Measurements from ENCODE around the gene C1orf210. TPM values are rescaled to one million over a fixed set of nuclear protein-coding genes. Genes with fewer than 3 reads are reported as not detected.
A peak's percentile ranks its signal among the peaks of the same experiment; 100 is the strongest.

Gene C1orf210
- total and polyA plus RNA-seq, 8 donors: 8.5 to 22.5 (median 9.5) TPM

DNA sequence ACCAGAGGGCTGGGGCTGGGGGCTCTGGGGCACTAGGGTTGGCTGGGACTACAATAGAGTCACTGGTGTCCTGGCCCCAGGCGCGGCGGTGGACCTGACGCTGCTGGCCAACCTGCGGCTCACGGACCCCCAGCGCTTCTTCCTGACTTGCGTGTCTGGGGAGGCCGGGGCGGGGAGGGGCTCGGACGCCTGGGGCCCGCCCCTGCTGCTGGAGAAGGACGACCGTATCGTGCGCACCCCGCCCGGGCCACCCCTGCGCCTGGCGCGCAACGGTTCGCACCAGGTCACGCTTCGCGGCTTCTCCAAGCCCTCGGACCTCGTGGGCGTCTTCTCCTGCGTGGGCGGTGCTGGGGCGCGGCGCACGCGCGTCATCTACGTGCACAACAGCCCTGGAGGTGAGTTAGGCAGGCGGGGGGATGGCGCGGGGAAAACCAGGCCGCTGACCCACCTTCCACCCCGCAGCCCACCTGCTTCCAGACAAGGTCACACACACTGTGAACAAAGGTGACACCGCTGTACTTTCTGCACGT, 19.5 kb upstream of the C1orf210 start:
- no peak overlapping the region for H3K27ac ChIP-seq
- peak in 1 of 4 donors; percentile 78 for DNase-seq
- H3K27me3 ChIP-seq: no peaks in the 10 kb centered on the region
- H3K36me3 ChIP-seq: peaks cover 0 to 8% of the 10 kb centered on the region in 2 donors
- no peaks in the 10 kb centered on the region for H3K9me3 ChIP-seq
- ATAC-seq: no peak
- H3K4me3 ChIP-seq: peak overlapping the region in 1 of 2 donors; percentile 41
- intact Hi-C loops (cut with DNase I): no loop called here
- H3K4me1 ChIP-seq: peaks cover 5 to 34% of the 10 kb centered on the region in 2 donors
- TF ChIP-seq, protein P1, sequence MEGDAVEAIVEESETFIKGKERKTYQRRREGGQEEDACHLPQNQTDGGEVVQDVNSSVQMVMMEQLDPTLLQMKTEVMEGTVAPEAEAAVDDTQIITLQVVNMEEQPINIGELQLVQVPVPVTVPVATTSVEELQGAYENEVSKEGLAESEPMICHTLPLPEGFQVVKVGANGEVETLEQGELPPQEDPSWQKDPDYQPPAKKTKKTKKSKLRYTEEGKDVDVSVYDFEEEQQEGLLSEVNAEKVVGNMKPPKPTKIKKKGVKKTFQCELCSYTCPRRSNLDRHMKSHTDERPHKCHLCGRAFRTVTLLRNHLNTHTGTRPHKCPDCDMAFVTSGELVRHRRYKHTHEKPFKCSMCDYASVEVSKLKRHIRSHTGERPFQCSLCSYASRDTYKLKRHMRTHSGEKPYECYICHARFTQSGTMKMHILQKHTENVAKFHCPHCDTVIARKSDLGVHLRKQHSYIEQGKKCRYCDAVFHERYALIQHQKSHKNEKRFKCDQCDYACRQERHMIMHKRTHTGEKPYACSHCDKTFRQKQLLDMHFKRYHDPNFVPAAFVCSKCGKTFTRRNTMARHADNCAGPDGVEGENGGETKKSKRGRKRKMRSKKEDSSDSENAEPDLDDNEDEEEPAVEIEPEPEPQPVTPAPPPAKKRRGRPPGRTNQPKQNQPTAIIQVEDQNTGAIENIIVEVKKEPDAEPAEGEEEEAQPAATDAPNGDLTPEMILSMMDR (IDR thresholded peaks at IDR 0.05): no peak

DNA sequence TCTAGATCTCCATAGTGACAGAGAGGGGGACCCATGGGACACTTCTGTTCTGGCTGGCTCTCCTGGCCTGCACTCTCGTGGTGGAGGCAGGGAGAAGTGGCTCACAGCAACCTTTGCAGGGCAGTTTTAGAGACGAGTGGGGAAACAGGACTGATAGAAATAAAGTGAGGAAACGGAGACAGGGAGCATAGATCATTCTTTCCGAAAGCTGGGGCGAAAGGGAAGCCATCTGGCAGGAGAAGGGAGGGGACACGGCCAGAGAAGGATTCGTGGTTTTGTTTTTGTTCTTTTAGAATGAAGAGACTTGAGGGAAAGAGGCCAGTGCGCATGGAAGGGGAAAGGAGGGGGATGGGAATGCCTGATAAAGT, 18.9 kb upstream of the C1orf210 start:
- TF ChIP-seq, protein P1 (IDR thresholded peaks at IDR 0.05): no peak
- Histone ChIP-seq H3K4me1 (peaks cover 5 to 34% of the 10 kb centered on the region in 2 donors), H3K4me3 (peak overlapping the region in 1 of 2 donors; percentile 41)

DNA sequence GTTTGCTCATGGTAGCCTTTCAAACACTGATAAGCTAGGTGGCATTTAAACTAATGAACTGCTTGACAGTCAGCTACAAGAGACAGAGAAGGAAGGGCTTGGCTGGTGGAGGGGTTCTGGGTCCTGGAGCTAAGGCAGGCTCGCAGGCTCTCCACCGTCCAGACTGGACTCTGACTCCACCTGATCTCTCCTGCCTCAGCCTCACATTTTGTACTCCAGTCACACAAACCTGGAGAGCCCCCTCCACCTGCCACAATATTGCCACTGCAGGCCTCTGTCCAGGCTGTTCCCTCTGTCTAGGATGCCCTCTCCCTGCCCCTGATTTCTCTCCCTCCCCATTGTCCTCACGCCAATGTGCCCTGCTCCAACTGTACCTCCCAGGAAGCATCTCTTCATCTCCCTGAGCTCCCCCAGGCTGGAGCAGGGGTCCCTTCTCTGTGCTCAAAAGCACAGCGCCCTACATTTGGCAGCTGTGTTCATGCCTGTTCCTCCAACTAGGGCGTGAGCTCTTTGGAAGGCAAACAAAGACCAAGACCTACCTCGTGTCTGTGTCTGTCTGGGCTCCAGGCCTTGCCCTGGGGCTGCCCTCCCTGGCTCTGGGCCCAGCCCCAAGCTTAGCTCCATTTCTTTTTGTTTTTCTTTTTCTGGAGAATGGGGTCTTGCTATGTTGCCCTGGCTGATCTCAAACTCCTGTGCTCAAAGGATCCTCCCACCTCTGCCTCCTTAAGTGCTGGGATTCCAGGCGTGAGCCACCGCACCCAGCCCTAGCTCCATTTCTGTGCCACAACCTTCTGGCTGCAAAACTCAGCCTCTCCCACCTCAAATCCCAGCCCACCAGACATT, 18.3 kb upstream of the C1orf210 start:
- Histone ChIP-seq H3K27me3 (no peaks in the 10 kb centered on the region), H3K4me1 (peaks cover 5 to 34% of the 10 kb centered on the region in 2 donors), H3K36me3 (peaks cover 0 to 8% of the 10 kb centered on the region in 2 donors), H3K27ac (no peak overlapping the region), H3K9me3 (no peaks in the 10 kb centered on the region), H3K4me3 (peak overlapping the region in 1 of 2 donors; percentile 41)
- intact Hi-C loops (cut with DNase I): no loop called here
- DNase-seq (no peak), ATAC-seq (no peak)
- TF ChIP-seq, protein P1 (IDR thresholded peaks at IDR 0.05): no peak

More for the DNA sequence above, 18.9 kb upstream of the C1orf210 start:
- intact Hi-C loops (cut with DNase I): no loop called here
- no peak for ATAC-seq
- H3K27me3 ChIP-seq: no peaks in the 10 kb centered on the region
- H3K36me3 ChIP-seq: peaks cover 0 to 8% of the 10 kb centered on the region in 2 donors
- no peak overlapping the region for H3K27ac ChIP-seq
- H3K9me3 ChIP-seq: no peaks in the 10 kb centered on the region
- DNase-seq: peak in 1 of 4 donors; percentile 16

DNA sequence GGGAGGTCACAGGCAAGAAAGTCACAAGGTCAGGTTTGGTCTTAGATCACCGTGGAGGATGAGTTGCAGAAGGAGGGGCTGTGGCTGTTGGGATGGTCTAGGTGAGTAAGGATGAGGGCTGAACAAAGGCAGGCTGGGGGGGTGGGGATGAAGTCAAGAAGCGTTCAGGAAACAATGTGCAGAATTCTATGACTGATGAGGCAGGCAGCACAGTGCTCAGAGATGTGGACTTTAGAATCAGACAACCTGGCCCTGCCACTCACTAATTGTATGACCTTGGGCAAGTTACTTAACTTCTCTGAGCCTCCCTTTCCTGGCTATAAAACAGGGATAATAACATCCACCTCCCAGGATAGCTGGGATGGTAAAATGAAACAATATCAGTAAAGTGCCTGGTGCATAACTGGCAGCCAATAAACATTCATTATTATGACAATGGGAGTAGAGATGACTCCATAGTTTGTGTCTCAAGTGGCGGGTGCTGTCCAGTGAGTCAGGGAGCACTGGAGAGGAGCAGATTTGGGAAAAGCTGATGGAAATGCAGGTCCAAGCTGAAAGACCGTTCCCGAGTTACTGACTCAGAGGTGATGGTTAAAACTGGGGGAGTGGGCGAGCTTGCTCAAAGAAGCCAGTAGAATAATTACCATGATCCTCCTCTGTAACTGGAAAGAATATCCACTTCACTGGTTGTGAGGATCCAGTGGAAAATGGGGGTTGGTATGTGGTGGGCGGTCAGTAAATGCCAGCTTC, 17.5 kb upstream of the C1orf210 start:
- TF ChIP-seq, protein P1 (IDR thresholded peaks at IDR 0.05): no peak
- ATAC-seq (no peak), DNase-seq (no peak)
- Histone ChIP-seq H3K9me3 (no peaks in the 10 kb centered on the region), H3K27me3 (no peaks in the 10 kb centered on the region), H3K4me1 (peaks cover 5 to 34% of the 10 kb centered on the region in 2 donors), H3K4me3 (peak overlapping the region in 1 of 2 donors; percentile 41), H3K27ac (peak overlapping the region; percentile 7 to 60), H3K36me3 (peaks cover 0 to 8% of the 10 kb centered on the region in 2 donors)
- intact Hi-C loops (cut with DNase I): no loop called here
